Natural killer cell (primary cell): Measurements from ENCODE around the gene TAF6L. TPM values are rescaled to one million over a fixed set of nuclear protein-coding genes. Genes with fewer than 3 reads are reported as not detected.

Experiments used
- ATAC-seq, 3 donors: fragments of 150-1000 bp in 2 of 3; fragments of 200-7000 bp in 1 of 3; cut with Tn5 transposase; 1 replicate in 1 of 3; 2 replicates in 2 of 3; pipeline ENCODE4 v1.10.0; 2021; ENCODE audit warnings: mild to moderate bottlenecking in 2 of 3, moderate library complexity in 2 of 3
- DNase-seq, 2 donors: peaks; one replicate each; pipeline versions ENCODE4 v3.0.0 to v3.0.0-alpha.2; 2013 to 2021; ENCODE audit warnings: mixed read lengths in 1 of 2
- H3K27ac ChIP-seq: one replicate; pipeline ENCODE4 v1.5.1; 2013; ENCODE audit warnings: mild to moderate bottlenecking, low read length
- H3K27me3 ChIP-seq: one replicate; pipeline ENCODE4 v1.6.1; 2013; ENCODE audit warnings: low read length; ENCODE audit not compliant: control insufficient read depth, insufficient read depth
- H3K36me3 ChIP-seq: one replicate; pipeline ENCODE4 v1.6.1; 2013; ENCODE audit warnings: low read length; ENCODE audit not compliant: control insufficient read depth, insufficient read depth
- H3K4me1 ChIP-seq: one replicate; pipeline ENCODE4 v1.6.1; 2013; ENCODE audit warnings: low read length; ENCODE audit not compliant: control insufficient read depth, insufficient read depth
- H3K4me3 ChIP-seq: one replicate; pipeline ENCODE4 v1.5.1; 2013; ENCODE audit warnings: low read length
- H3K9me3 ChIP-seq: one replicate; pipeline ENCODE4 v1.6.1; 2013; ENCODE audit warnings: low read length; ENCODE audit not compliant: control insufficient read depth, insufficient read depth
- H3K27ac Mint-ChIP-seq, 2 donors: one replicate each; pipeline ENCODE4 v1.8.0; 2022; ENCODE audit warnings: mild to moderate bottlenecking in 2 of 2, mixed read lengths in 2 of 2, moderate library complexity in 1 of 2
- H3K27me3 Mint-ChIP-seq, 2 donors: one replicate each; pipeline ENCODE4 v1.8.0; 2022; ENCODE audit warnings: low read depth in 2 of 2, mixed read lengths in 2 of 2
- H3K36me3 Mint-ChIP-seq: one replicate; pipeline ENCODE4 v1.8.0; 2022; ENCODE audit warnings: mixed read lengths
- H3K4me1 Mint-ChIP-seq, 2 donors: one replicate each; pipeline ENCODE4 v1.8.0; 2022; ENCODE audit warnings: mixed read lengths in 2 of 2
- H3K4me3 Mint-ChIP-seq: one replicate; pipeline ENCODE4 v1.8.0; 2022; ENCODE audit warnings: mild to moderate bottlenecking, moderate library complexity, mixed read lengths
- H3K9me3 Mint-ChIP-seq, 2 donors: one replicate each; pipeline ENCODE4 v1.8.0; 2022; ENCODE audit warnings: mixed read lengths in 2 of 2
- CTCF ChIP-seq: fragments of 200-600 bp; IDR thresholded peaks from one replicate; pipeline ENCODE4 v1.8.0; 2022; ENCODE audit warnings: antibody characterized with exemption
- WGBS: methylation state at CpG from one replicate; pipeline ENCODE4 v1.1.7; 2013; ENCODE audit warnings: missing lambda C conversion rate; ENCODE audit not compliant: insufficient coverage; 5-methylcytosine and 5-hydroxymethylcytosine counted together
- intact Hi-C: fragments of 100-400 bp; cut with micrococcal nuclease; formaldehyde crosslinking; loops from one replicate; pipeline ENCODE4 v1.14.2; 2022
- total RNA-seq, 4 donors: library from RNA; stranded (reverse); fragments of 120-200 nt in 1 of 4; gene quantifications; one replicate each; pipeline versions ENCODE4 v1.2.3 to v1.2.4, GENCODE V29; 2013 to 2022

TAF6L gene
- total RNA-seq, 3 donors from 2014 or later (not counting 1 experiment from before 2014, with no cell fraction given): 18.4 to 20.3 (median 18.8) TPM

- H3K4me1 Mint-ChIP-seq: peaks cover 55 to 60% of the 10 kb centered on the region in 2 donors
- H3K4me3 Mint-ChIP-seq: peak overlapping the region; percentile 98
- no peaks in the 10 kb centered on the region for H3K9me3 Mint-ChIP-seq
- Histone ChIP-seq H3K36me3 (peaks cover 43% of the 10 kb centered on the region), H3K27me3 (no peaks in the 10 kb centered on the region), H3K9me3 (no peaks in the 10 kb centered on the region), H3K4me3 (peak overlapping the region; percentile 91), H3K4me1 (peaks cover 40% of the 10 kb centered on the region), H3K27ac (peak overlapping the region; percentile 77)
- DNase-seq (no peak), ATAC-seq (no peak)
- no peak for TF ChIP-seq CTCF
- intact Hi-C loops: loop anchor here (2.0 to 5.0 kb wide), 2 partner anchors 58 to 107 kb away; partner anchors contain the start of genes C11orf98, CSKMT, STX5 and TEX54
- H3K27me3 Mint-ChIP-seq: no peaks in the 10 kb centered on the region
- 0% methylated on average over 7 of the region's 7 CpGs for WGBS
- H3K36me3 Mint-ChIP-seq: peaks cover 31% of the 10 kb centered on the region
- H3K27ac Mint-ChIP-seq: peak overlapping the region; percentile 99
Measured at GRCh38 chr11:62725646-62726045, 45.5 kb upstream of the TAF6L start.

DNA sequence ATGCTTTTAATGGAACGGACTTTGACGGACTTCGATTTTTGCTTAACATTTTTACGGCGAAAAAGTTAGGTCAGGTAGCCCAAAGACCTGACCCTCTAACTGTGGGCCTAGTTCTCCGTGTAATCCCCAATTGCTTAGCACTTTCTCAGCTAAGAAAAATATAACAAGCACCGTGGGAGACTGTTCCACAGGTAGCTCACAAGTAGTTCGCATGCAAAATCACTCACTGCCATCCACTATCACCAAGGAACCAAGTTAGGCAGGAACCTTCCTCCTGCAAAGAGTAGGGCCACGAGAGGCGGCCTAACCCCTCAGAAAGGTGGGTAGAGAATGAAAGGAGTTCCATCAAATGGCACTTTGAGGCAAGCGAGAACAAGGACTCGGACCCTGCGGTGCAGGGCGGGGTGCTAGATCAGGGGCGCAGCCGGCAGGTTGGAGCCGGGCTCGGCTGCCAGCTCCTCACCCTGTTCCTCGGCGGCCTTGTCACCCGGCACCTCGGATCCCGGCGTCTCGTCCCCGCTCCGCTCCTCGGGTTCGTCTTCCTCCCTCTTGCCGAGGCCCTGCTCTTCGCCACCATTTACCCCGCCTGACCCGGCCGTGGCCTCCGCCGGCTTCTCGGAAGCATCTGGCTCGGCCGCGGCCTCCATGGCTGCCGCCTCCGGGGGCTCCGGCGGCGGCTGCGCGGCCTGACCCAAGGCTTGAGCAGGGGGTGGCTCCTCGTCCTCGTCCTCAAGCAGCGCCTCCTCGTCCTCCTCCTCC, 44.9 kb upstream of the TAF6L start:
- no peaks in the 10 kb centered on the region for H3K9me3 Mint-ChIP-seq
- peak overlapping the region; percentile 99 for H3K27ac Mint-ChIP-seq
- H3K36me3 Mint-ChIP-seq: peaks cover 25% of the 10 kb centered on the region
- intact Hi-C loops: loop anchor here (2.0 to 5.0 kb wide), 2 partner anchors 59 to 106 kb away; partner anchors contain the start of genes C11orf98, CSKMT, STX5 and TEX54
- Histone ChIP-seq H3K36me3 (peaks cover 39% of the 10 kb centered on the region), H3K27me3 (no peaks in the 10 kb centered on the region), H3K27ac (peak overlapping the region; percentile 77), H3K4me3 (peak overlapping the region; percentile 91), H3K4me1 (peaks cover 43% of the 10 kb centered on the region), H3K9me3 (no peaks in the 10 kb centered on the region)
- no peaks in the 10 kb centered on the region for H3K27me3 Mint-ChIP-seq
- WGBS: 0% methylated on average over 51 of the region's 51 CpGs
- ATAC-seq (no peak), DNase-seq (no peak)
- H3K4me3 Mint-ChIP-seq: peak overlapping the region; percentile 98
- TF ChIP-seq CTCF: no peak
- H3K4me1 Mint-ChIP-seq: peaks cover 54 to 60% of the 10 kb centered on the region in 2 donors

DNA sequence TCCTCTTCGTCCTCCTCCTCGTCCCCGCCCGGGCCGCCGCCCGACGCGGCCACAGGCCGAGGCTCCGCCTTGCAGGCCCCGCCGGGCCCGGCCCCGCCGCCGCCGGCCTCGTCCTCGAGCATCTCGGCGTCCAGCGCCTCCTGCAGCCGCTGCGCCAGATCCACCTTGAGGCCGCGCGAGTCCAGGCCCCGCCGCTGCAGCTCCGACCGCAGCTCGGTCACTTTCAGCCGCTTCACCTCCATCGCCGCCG, 44.4 kb upstream of the TAF6L start:
- no peaks in the 10 kb centered on the region for H3K9me3 Mint-ChIP-seq
- peak overlapping the region; percentile 98 for H3K4me3 Mint-ChIP-seq
- H3K27ac Mint-ChIP-seq: peak overlapping the region; percentile 99
- no peaks in the 10 kb centered on the region for H3K27me3 ChIP-seq
- WGBS: under 1% methylated on average over 37 of the region's 37 CpGs
- H3K36me3 Mint-ChIP-seq: peaks cover 20% of the 10 kb centered on the region
- H3K4me1 ChIP-seq: peaks cover 44% of the 10 kb centered on the region
- ATAC-seq (peak; percentile 2 to 7 (median 4)), DNase-seq (no peak)
- TF ChIP-seq CTCF: no peak
- no peaks in the 10 kb centered on the region for H3K9me3 ChIP-seq
- intact Hi-C loops: loop anchor here (1.0 to 5.0 kb wide), 4 partner anchors 18 to 106 kb away; partner anchors contain the start of genes C11orf98, CSKMT, STX5 and TEX54
- H3K4me1 Mint-ChIP-seq: peaks cover 49 to 60% of the 10 kb centered on the region in 2 donors
- H3K4me3 ChIP-seq: peak overlapping the region; percentile 91
- peak overlapping the region; percentile 77 for H3K27ac ChIP-seq
- H3K27me3 Mint-ChIP-seq: no peaks in the 10 kb centered on the region
- peaks cover 37% of the 10 kb centered on the region for H3K36me3 ChIP-seq
